Measurements from ENCODE around the gene TBC1D14.

Gene TBC1D14

DNA sequence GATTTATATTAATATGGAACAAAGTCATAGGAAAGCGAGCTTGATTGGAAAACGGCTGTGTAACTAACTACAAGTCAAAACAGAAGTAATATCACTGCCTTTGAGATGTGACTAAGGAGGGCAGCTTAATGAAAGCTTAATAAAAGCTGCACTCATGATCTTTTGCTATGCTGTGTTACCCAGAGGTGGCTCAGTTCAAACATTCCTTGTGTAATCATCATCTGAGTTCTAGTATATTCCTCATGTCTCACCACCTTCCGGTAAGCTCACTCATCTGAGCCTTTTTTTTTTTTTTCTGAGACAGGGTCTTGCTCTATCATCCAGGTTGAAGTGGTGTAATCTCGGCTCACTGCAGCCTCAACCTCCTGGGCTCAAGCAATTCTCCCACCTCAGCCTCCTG is 153.2 kb downstream of the TBC1D14 start:
- 97% methylated on average over 4 of the region's 4 CpGs for WGBS (ENCODE audit: insufficient coverage)
- H3K9me3 ChIP-seq (ENCODE audit: control extremely low read depth in 1 of 5, control insufficient read depth in 4 of 5, insufficient read depth in 2 of 5, low read depth in 1 of 5, low read length in 4 of 5) = no peaks in the 10 kb centered on the region
- DNase-seq = no peak
- H3K4me3 ChIP-seq (ENCODE audit: control insufficient read depth in 1 of 7, extremely low read depth in 1 of 7, insufficient read depth in 4 of 7, low read depth in 2 of 7, low read length in 6 of 7) = no peak overlapping the region
- peaks cover 9 to 54% (median 44%) of the 10 kb centered on the region in 4 experiments for H3K36me3 ChIP-seq (ENCODE audit: control insufficient read depth in 4 of 4, insufficient read depth in 4 of 4, low read length in 3 of 4)
- no peak overlapping the region for H3K27ac ChIP-seq (ENCODE audit: insufficient read depth in 1 of 2, low read depth in 1 of 2, low read length in 2 of 2, poor library complexity in 1 of 2, severe bottlenecking in 2 of 2)
- peaks cover 0 to 45% (median 7%) of the 10 kb centered on the region in 5 experiments for H3K27me3 ChIP-seq (replicated peaks in 2 of 5; ENCODE audit: control insufficient read depth in 4 of 5, insufficient read depth in 5 of 5, low read length in 4 of 5)
- H3K4me1 ChIP-seq (ENCODE audit: control extremely low read depth in 1 of 4, control insufficient read depth in 4 of 4, insufficient read depth in 4 of 4, low read length in 3 of 4) = peaks cover 5 to 21% (median 15%) of the 10 kb centered on the region in 4 experiments
- POLR2A ChIA-PET = no interaction called here
- CTCF ChIA-PET = interaction anchor here (0.6 to 2.4 kb wide), 7 partner anchors 8 to 521 kb away, joined by 3 to 7 read pairs (median 4); no protein-coding TSS in a partner anchor

DNA sequence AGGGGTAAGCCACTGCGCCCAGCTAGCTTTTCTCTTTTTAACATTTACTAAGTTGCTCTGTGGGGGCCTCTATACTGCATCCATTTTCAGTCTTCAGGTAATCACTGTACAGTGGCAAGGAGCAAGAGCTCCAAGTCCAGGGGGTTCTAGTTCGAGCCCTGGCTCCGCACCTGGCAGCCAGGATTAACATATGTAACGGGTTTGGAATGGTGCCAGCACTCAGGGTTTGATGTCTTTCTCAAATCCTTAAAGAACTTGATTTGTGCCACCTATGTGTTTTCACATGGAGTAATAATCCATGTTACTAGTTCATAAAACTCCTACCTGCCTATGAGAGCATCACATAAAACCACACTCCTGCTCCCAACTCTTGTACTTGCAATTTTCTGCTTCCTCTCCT is 153.7 kb downstream of the TBC1D14 start:
- ChIA-PET POLR2A (no interaction called here), CTCF (interaction anchor here (1.3 to 2.4 kb wide), 4 partner anchors 9 to 22 kb away, joined by 3 to 7 read pairs (median 6); no protein-coding TSS in a partner anchor)
- H3K4me3 ChIP-seq (ENCODE audit: control insufficient read depth in 1 of 7, extremely low read depth in 1 of 7, insufficient read depth in 4 of 7, low read depth in 2 of 7, low read length in 6 of 7) = no peak overlapping the region
- peaks cover 0 to 43% (median 7%) of the 10 kb centered on the region in 5 experiments for H3K27me3 ChIP-seq (replicated peaks in 2 of 5; ENCODE audit: control insufficient read depth in 4 of 5, insufficient read depth in 5 of 5, low read length in 4 of 5)
- H3K27ac ChIP-seq (ENCODE audit: insufficient read depth in 1 of 2, low read depth in 1 of 2, low read length in 2 of 2, poor library complexity in 1 of 2, severe bottlenecking in 2 of 2) = no peak overlapping the region
- H3K4me1 ChIP-seq (ENCODE audit: control extremely low read depth in 1 of 4, control insufficient read depth in 4 of 4, insufficient read depth in 4 of 4, low read length in 3 of 4) = peaks cover 5 to 22% (median 17%) of the 10 kb centered on the region in 4 experiments
- H3K9me3 ChIP-seq (ENCODE audit: control extremely low read depth in 1 of 5, control insufficient read depth in 4 of 5, insufficient read depth in 2 of 5, low read depth in 1 of 5, low read length in 4 of 5) = no peaks in the 10 kb centered on the region
- peaks cover 9 to 54% (median 44%) of the 10 kb centered on the region in 4 experiments for H3K36me3 ChIP-seq (ENCODE audit: control insufficient read depth in 4 of 4, insufficient read depth in 4 of 4, low read length in 3 of 4)
- no peak for DNase-seq
- WGBS (ENCODE audit: insufficient coverage) = 100% methylated on average over 3 of the region's 4 CpGs

DNA sequence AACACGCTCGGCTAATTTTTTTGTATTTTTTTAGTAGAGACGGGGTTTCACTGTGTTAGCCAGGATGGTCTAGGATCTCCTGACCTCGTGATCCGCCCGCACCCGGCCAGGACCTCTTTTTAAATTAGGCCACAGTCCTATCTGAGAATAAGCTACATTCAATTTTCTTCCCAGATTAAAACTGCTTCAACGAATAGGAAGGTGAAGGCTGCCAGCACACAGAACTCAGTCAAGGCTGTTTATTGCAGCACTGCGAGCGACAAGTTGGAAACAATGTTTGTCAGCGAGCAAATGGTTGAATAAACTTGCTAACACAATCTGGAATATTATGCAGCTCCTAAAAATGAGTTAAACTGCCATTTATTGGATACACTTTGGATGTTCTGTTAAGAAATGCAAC is 156.4 kb downstream of the TBC1D14 start:
- CTCF ChIA-PET = interaction anchor here (1.0 to 9.2 kb wide), 6 partner anchors 11 to 92 kb away, joined by 3 to 113 read pairs (median 8); partner anchors contain the start of gene TADA2B

DNA sequence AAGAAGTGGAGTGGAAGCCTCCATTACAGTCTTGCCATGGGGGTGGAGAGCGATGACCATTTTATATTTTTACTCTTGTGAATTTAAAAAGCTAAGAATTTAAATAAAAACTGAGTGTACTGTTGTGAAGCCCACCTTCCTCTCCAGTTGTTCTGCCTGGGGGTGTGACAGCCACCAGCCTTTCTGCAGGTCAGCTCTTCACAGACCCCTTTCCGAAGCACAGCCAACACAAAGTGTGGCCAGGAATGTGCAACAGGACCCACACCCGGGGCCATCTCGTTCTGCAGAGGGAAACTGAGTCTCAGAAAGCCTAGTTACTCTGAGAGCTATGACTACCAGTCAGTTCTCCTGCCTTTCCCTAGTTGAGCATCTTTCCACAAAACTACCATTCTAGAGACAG is 156.9 kb downstream of the TBC1D14 start:
- Histone ChIP-seq H3K4me1 (ENCODE audit: control extremely low read depth in 1 of 4, control insufficient read depth in 4 of 4, insufficient read depth in 4 of 4, low read length in 3 of 4) (peaks cover 8 to 31% (median 28%) of the 10 kb centered on the region in 4 experiments), H3K36me3 (ENCODE audit: control insufficient read depth in 4 of 4, insufficient read depth in 4 of 4, low read length in 3 of 4) (peaks cover 8 to 28% (median 23%) of the 10 kb centered on the region in 4 experiments), H3K27me3 (replicated peaks in 2 of 5; ENCODE audit: control insufficient read depth in 4 of 5, insufficient read depth in 5 of 5, low read length in 4 of 5) (peaks cover 0 to 41% (median 10%) of the 10 kb centered on the region in 5 experiments), H3K4me3 (ENCODE audit: control insufficient read depth in 1 of 7, extremely low read depth in 1 of 7, insufficient read depth in 4 of 7, low read depth in 2 of 7, low read length in 6 of 7) (peak overlapping the region in 2 of 7 experiments; percentile 83 to 86), H3K9me3 (ENCODE audit: control extremely low read depth in 1 of 5, control insufficient read depth in 4 of 5, insufficient read depth in 2 of 5, low read depth in 1 of 5, low read length in 4 of 5) (no peaks in the 10 kb centered on the region), H3K27ac (ENCODE audit: insufficient read depth in 1 of 2, low read depth in 1 of 2, low read length in 2 of 2, poor library complexity in 1 of 2, severe bottlenecking in 2 of 2) (no peak overlapping the region)
- 97% methylated on average over 3 of the region's 4 CpGs for WGBS (ENCODE audit: insufficient coverage)
- DNase-seq = no peak
- ChIA-PET CTCF (interaction anchor here (1.0 to 9.2 kb wide), 6 partner anchors 11 to 93 kb away, joined by 3 to 113 read pairs (median 8); partner anchors contain the start of gene TADA2B), POLR2A (no interaction called here)

More for the DNA sequence above, 156.4 kb downstream of the TBC1D14 start:
- H3K27ac ChIP-seq (ENCODE audit: insufficient read depth in 1 of 2, low read depth in 1 of 2, low read length in 2 of 2, poor library complexity in 1 of 2, severe bottlenecking in 2 of 2) = no peak overlapping the region
- peaks cover 8 to 31% (median 28%) of the 10 kb centered on the region in 4 experiments for H3K4me1 ChIP-seq (ENCODE audit: control extremely low read depth in 1 of 4, control insufficient read depth in 4 of 4, insufficient read depth in 4 of 4, low read length in 3 of 4)
- no peak for DNase-seq
- H3K36me3 ChIP-seq (ENCODE audit: control insufficient read depth in 4 of 4, insufficient read depth in 4 of 4, low read length in 3 of 4) = peaks cover 9 to 33% (median 28%) of the 10 kb centered on the region in 4 experiments
- POLR2A ChIA-PET = no interaction called here
- H3K4me3 ChIP-seq (ENCODE audit: control insufficient read depth in 1 of 7, extremely low read depth in 1 of 7, insufficient read depth in 4 of 7, low read depth in 2 of 7, low read length in 6 of 7) = no peak overlapping the region
- no peaks in the 10 kb centered on the region for H3K9me3 ChIP-seq (ENCODE audit: control extremely low read depth in 1 of 5, control insufficient read depth in 4 of 5, insufficient read depth in 2 of 5, low read depth in 1 of 5, low read length in 4 of 5)
- H3K27me3 ChIP-seq (replicated peaks in 2 of 5; ENCODE audit: control insufficient read depth in 4 of 5, insufficient read depth in 5 of 5, low read length in 4 of 5) = peaks cover 0 to 38% (median 7%) of the 10 kb centered on the region in 5 experiments
- over 99% methylated on average over 10 of the region's 11 CpGs for WGBS (ENCODE audit: insufficient coverage)

DNA sequence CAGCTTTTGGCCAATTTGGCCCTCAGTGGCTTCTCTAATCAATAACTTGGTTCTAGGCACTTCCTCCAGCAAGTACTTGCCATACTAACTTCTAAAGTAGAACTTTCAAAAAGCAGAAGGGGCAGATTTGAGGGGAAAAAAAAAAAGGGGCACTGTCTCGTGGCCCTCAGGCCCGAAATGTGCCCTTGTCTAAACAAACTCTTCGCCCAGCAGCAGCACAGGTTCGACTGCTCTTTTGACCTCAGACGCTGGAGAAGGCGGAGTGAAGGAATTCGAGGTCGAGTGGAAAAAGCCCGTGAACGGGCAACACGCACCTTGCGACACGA is 157.5 kb downstream of the TBC1D14 start:
- Histone ChIP-seq H3K4me3 (ENCODE audit: control insufficient read depth in 1 of 7, extremely low read depth in 1 of 7, insufficient read depth in 4 of 7, low read depth in 2 of 7, low read length in 6 of 7) (peak overlapping the region in 6 of 7 experiments; percentile 4 to 86 (median 80)), H3K27ac (ENCODE audit: insufficient read depth in 1 of 2, low read depth in 1 of 2, low read length in 2 of 2, poor library complexity in 1 of 2, severe bottlenecking in 2 of 2) (peak overlapping the region in 1 of 2 experiments; percentile 49), H3K4me1 (ENCODE audit: control extremely low read depth in 1 of 4, control insufficient read depth in 4 of 4, insufficient read depth in 4 of 4, low read length in 3 of 4) (peaks cover 8 to 31% (median 28%) of the 10 kb centered on the region in 4 experiments), H3K36me3 (ENCODE audit: control insufficient read depth in 4 of 4, insufficient read depth in 4 of 4, low read length in 3 of 4) (peaks cover 5 to 22% (median 17%) of the 10 kb centered on the region in 4 experiments), H3K27me3 (replicated peaks in 2 of 5; ENCODE audit: control insufficient read depth in 4 of 5, insufficient read depth in 5 of 5, low read length in 4 of 5) (peaks cover 0 to 41% (median 10%) of the 10 kb centered on the region in 5 experiments), H3K9me3 (ENCODE audit: control extremely low read depth in 1 of 5, control insufficient read depth in 4 of 5, insufficient read depth in 2 of 5, low read depth in 1 of 5, low read length in 4 of 5) (no peaks in the 10 kb centered on the region)
- 34% methylated on average over 5 of the region's 13 CpGs for WGBS (ENCODE audit: insufficient coverage)
- POLR2A ChIA-PET = no interaction called here
- DNase-seq = peak in 1 of 3 donors; percentile 51
- CTCF ChIA-PET = interaction anchor here (0.9 to 9.2 kb wide), 6 partner anchors 12 to 175 kb away, joined by 3 to 113 read pairs (median 25); partner anchors contain the start of gene TADA2B

DNA sequence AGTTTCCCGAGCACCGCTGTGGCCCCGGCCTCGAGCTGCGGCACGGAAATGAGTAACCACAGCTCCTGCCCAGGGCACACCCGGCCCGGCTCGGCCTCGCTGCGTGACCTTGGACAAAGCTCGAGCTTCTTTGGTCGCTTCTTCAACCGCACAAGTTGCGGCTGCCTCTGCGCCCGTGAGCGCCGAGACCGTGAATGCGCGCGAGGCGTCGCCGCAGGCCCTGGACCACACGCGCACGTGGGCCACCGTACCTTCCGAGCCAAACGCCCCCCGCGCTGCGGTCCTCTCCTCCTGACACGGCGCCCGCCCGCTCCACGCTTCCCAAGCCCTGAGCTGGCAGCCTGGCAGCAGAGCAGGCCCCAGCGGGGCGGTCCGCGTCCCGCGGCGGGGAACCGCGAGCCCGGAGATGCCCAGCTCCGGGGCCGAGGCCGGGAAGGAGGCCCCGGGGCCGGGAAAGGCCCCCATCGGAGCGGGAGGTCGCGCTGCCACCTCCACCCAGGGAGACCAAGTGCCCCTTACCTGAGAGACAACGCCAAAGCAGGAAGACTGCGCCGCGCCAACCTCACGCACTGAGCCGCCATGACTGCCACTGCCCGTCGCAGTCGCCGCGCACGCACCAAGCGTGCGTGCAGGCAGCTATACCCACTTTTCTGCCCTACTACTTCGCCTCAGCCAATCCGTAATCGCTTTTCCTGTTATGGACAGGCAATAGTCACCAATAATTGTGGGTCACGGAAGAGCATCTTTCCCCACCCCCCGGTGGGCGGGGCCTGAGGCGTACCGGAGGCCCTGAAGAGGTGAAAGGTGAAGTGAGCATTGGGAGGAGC is 158.0 kb downstream of the TBC1D14 start, which contains the start of gene GRPEL1:
TSS of gene GRPEL1 (minus strand) at position 613 of the 827 bp plus-strand sequence. CDS start at position 581, 32 bp downstream.
- CTCF ChIA-PET = interaction anchor here (0.9 to 9.2 kb wide), 7 partner anchors 12 to 448 kb away, joined by 3 to 113 read pairs (median 11); partner anchors contain the start of gene TADA2B

More for the DNA sequence above, 158.0 kb downstream of the TBC1D14 start, which contains the start of gene GRPEL1:
- peak within 1 kb of the TSS; percentile 64 to 86 (median 77) for H3K4me3 ChIP-seq (ENCODE audit: control insufficient read depth in 1 of 7, extremely low read depth in 1 of 7, insufficient read depth in 4 of 7, low read depth in 2 of 7, low read length in 6 of 7)
- DNase-seq = peak; percentile 98 to 99 (median 99)
- H3K4me1 ChIP-seq (ENCODE audit: control extremely low read depth in 1 of 4, control insufficient read depth in 4 of 4, insufficient read depth in 4 of 4, low read length in 3 of 4) = peaks cover 8 to 31% (median 28%) of the 10 kb centered on the region in 4 experiments
- H3K9me3 ChIP-seq (ENCODE audit: control extremely low read depth in 1 of 5, control insufficient read depth in 4 of 5, insufficient read depth in 2 of 5, low read depth in 1 of 5, low read length in 4 of 5) = no peaks in the 10 kb centered on the region
- peaks cover 0 to 46% (median 12%) of the 10 kb centered on the region in 5 experiments for H3K27me3 ChIP-seq (replicated peaks in 2 of 5; ENCODE audit: control insufficient read depth in 4 of 5, insufficient read depth in 5 of 5, low read length in 4 of 5)
- POLR2A ChIA-PET = no interaction called here
- peak within 1 kb of the TSS in 1 of 2 experiments; percentile 57 for H3K27ac ChIP-seq (ENCODE audit: insufficient read depth in 1 of 2, low read depth in 1 of 2, low read length in 2 of 2, poor library complexity in 1 of 2, severe bottlenecking in 2 of 2)
- H3K36me3 ChIP-seq (ENCODE audit: control insufficient read depth in 4 of 4, insufficient read depth in 4 of 4, low read length in 3 of 4) = peaks cover 5 to 19% (median 15%) of the 10 kb centered on the region in 4 experiments
- WGBS (ENCODE audit: insufficient coverage) = 0% methylated on average over 62 of the region's 81 CpGs

Measured in common myeloid progenitor, CD34-positive (primary cell).